Common myeloid progenitor, CD34-positive (primary cell): ENCODE results near the gene CUX1.
"Not testable (repeated sequence)": the region's sequence is repeated elsewhere in the genome, so short reads cannot be mapped to it uniquely, and the experiment has no call there.

Source experiments
- CTCF ChIA-PET: fragments of 350-600 bp; sonication (Branson Sonifier 250); formaldehyde crosslinking; loops from one replicate; lab custom pipeline; 2021; ENCODE audit warnings: antibody characterized with exemption; lab: Charles Lee
- POLR2A ChIA-PET: fragments of 350-600 bp; sonication (Branson Sonifier 250); formaldehyde crosslinking; loops from one replicate; lab custom pipeline; 2021; ENCODE audit warnings: antibody characterized with exemption; lab: Charles Lee
- DNase-seq, 3 donors: peaks; one replicate each; pipeline versions ENCODE4 v3.0.0 to v3.0.0-alpha.2; 2013
- H3K27ac ChIP-seq, 2 experiments: 1 replicate in 1 of 2; 2 replicates in 1 of 2; pipeline ENCODE4 v1.7.0; 2013; ENCODE audit warnings: inconsistent platforms in 2 of 2, low read length in 2 of 2, mild to moderate bottlenecking in 2 of 2, low read depth in 1 of 2, moderate library complexity in 1 of 2; ENCODE audit not compliant: severe bottlenecking in 2 of 2, insufficient read depth in 1 of 2, poor library complexity in 1 of 2
- H3K27me3 ChIP-seq, 5 experiments: replicated peaks in 2 of 5; 1 replicate in 3 of 5; 2 replicates in 2 of 5; pipeline versions ENCODE4 v1.6.1 to v1.7.0; 2013; ENCODE audit warnings: low read length in 4 of 5, mild to moderate bottlenecking in 2 of 5, moderate library complexity in 2 of 5, inconsistent platforms in 1 of 5; ENCODE audit not compliant: insufficient read depth in 5 of 5, control insufficient read depth in 4 of 5
- H3K36me3 ChIP-seq, 4 experiments: 1 replicate in 2 of 4; 2 replicates in 2 of 4; pipeline versions ENCODE4 v1.6.1 to v1.7.0; 2013; ENCODE audit warnings: low read length in 3 of 4, control low read depth in 1 of 4, mild to moderate bottlenecking in 1 of 4; ENCODE audit not compliant: control insufficient read depth in 4 of 4, insufficient read depth in 4 of 4
- H3K4me1 ChIP-seq, 4 experiments: 1 replicate in 3 of 4; 2 replicates in 1 of 4; pipeline versions ENCODE4 v1.6.1 to v1.7.1; 2013; ENCODE audit warnings: low read length in 3 of 4, mild to moderate bottlenecking in 3 of 4, control low read depth in 1 of 4, inconsistent platforms in 1 of 4, moderate library complexity in 1 of 4; ENCODE audit not compliant: control insufficient read depth in 4 of 4, insufficient read depth in 4 of 4; ENCODE audit errors: control extremely low read depth in 1 of 4
- H3K4me3 ChIP-seq, 7 experiments: 1 replicate in 4 of 7; 2 replicates in 3 of 7; pipeline versions ENCODE4 v1.5.1 to v1.7.0; 2013; ENCODE audit warnings: mild to moderate bottlenecking in 7 of 7, low read length in 6 of 7, moderate library complexity in 6 of 7, inconsistent platforms in 2 of 7, low read depth in 2 of 7, control low read depth in 1 of 7; ENCODE audit not compliant: insufficient read depth in 4 of 7, control insufficient read depth in 1 of 7; ENCODE audit errors: extremely low read depth in 1 of 7
- H3K9me3 ChIP-seq, 5 experiments: 1 replicate in 4 of 5; 2 replicates in 1 of 5; pipeline versions ENCODE4 v1.6.1 to v1.7.1; 2013; ENCODE audit warnings: low read length in 4 of 5, mild to moderate bottlenecking in 2 of 5, inconsistent platforms in 1 of 5, low read depth in 1 of 5, moderate library complexity in 1 of 5; ENCODE audit not compliant: control insufficient read depth in 4 of 5, insufficient read depth in 2 of 5; ENCODE audit errors: control extremely low read depth in 1 of 5
- WGBS: methylation state at CpG from one replicate; pipeline ENCODE4 v1.1.5; 2013; ENCODE audit not compliant: insufficient coverage; 5-methylcytosine and 5-hydroxymethylcytosine counted together

Gene CUX1

GRCh38 chr7:102004848-102005247, 187.4 kb downstream of the CUX1 start:
- CTCF ChIA-PET = interaction anchor here (1.0 kb wide), 1 partner anchor 17 kb away, joined by 3 read pairs; no protein-coding TSS in a partner anchor
- 95% methylated on average over 7 of the region's 7 CpGs for WGBS
- peaks cover 0 to 2% (median 0%) of the 10 kb centered on the region in 4 experiments for H3K4me1 ChIP-seq
- DNase-seq = no peak
- H3K9me3 ChIP-seq = no peaks in the 10 kb centered on the region
- POLR2A ChIA-PET = no interaction called here
- H3K36me3 ChIP-seq = peaks cover 3 to 9% (median 5%) of the 10 kb centered on the region in 4 experiments
- no peak overlapping the region for H3K4me3 ChIP-seq
- H3K27ac ChIP-seq = no peak overlapping the region
- H3K27me3 ChIP-seq = no peaks in the 10 kb centered on the region

GRCh38 chr7:102005933-102006480, 188.6 kb downstream of the CUX1 start:
- peaks cover 0 to 2% (median 0%) of the 10 kb centered on the region in 4 experiments for H3K4me1 ChIP-seq
- no peaks in the 10 kb centered on the region for H3K27me3 ChIP-seq
- H3K4me3 ChIP-seq = no peak overlapping the region
- POLR2A ChIA-PET = no interaction called here
- DNase-seq = no peak
- CTCF ChIA-PET = no interaction called here
- WGBS = over 99% methylated on average over 22 of the region's 23 CpGs
- H3K9me3 ChIP-seq = no peaks in the 10 kb centered on the region
- H3K27ac ChIP-seq = no peak overlapping the region
- H3K36me3 ChIP-seq = peaks cover 3 to 9% (median 5%) of the 10 kb centered on the region in 4 experiments

DNA sequence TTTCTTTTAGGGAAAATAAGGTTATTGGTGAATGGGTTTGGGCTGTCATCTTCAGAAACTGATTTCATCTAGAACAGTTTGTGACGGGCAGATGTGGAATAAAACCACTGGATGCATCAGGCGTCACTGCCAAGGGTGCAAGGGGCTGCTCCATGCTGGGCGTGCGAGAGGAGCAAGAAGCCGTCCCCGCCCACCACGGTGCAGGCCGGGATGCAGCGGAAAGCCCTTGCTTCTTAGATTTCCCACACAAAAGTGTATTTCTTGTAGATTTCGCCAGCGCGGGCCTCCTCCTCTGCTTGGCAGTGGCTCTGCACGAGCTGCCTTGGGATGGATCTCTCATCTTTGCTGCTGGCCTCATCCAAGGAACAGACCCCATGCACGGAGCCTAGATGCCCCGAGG, 189.3 kb downstream of the CUX1 start:
- H3K4me3 ChIP-seq = no peak overlapping the region
- H3K27me3 ChIP-seq = no peaks in the 10 kb centered on the region
- peaks cover 3 to 9% (median 5%) of the 10 kb centered on the region in 4 experiments for H3K36me3 ChIP-seq
- ChIA-PET POLR2A (no interaction called here), CTCF (no interaction called here)
- no peak overlapping the region for H3K27ac ChIP-seq
- no peaks in the 10 kb centered on the region for H3K9me3 ChIP-seq
- WGBS = 96% methylated on average over 9 of the region's 15 CpGs
- DNase-seq = no peak
- H3K4me1 ChIP-seq = peaks cover 0 to 2% (median 0%) of the 10 kb centered on the region in 4 experiments

GRCh38 chr7:102008535-102009262, 191.3 kb downstream of the CUX1 start:
- no peaks in the 10 kb centered on the region for H3K9me3 ChIP-seq
- H3K4me3 ChIP-seq = no peak overlapping the region
- peaks cover 0 to 2% (median 0%) of the 10 kb centered on the region in 4 experiments for H3K4me1 ChIP-seq
- 99% methylated on average over 10 of the region's 12 CpGs for WGBS
- H3K36me3 ChIP-seq = peaks cover 3 to 9% (median 5%) of the 10 kb centered on the region in 4 experiments
- CTCF ChIA-PET = interaction anchor here (0.6 kb wide), 1 partner anchor 29 kb away, joined by 3 read pairs; no protein-coding TSS in a partner anchor
- POLR2A ChIA-PET = interaction anchor here (0.7 kb wide), 1 partner anchor 23 kb away, joined by 3 read pairs; no protein-coding TSS in a partner anchor
- peak overlapping the region in 1 of 2 experiments; percentile 16 for H3K27ac ChIP-seq
- H3K27me3 ChIP-seq = no peaks in the 10 kb centered on the region
- DNase-seq = no peak

- Histone ChIP-seq H3K27me3 (no peaks in the 10 kb centered on the region), H3K4me3 (no peak overlapping the region), H3K36me3 (peaks cover 5 to 9% (median 7%) of the 10 kb centered on the region in 4 experiments), H3K4me1 (no peaks in the 10 kb centered on the region), H3K9me3 (no peaks in the 10 kb centered on the region), H3K27ac (no peak overlapping the region)
- DNase-seq = no peak
- 98% methylated on average over 5 of the region's 5 CpGs for WGBS
- ChIA-PET CTCF (interaction anchor here (1.0 kb wide), 1 partner anchor 12 kb away, joined by 3 read pairs; no protein-coding TSS in a partner anchor), POLR2A (no interaction called here)
Observed at GRCh38 chr7:102009628-102010027, 192.2 kb downstream of the CUX1 start.

GRCh38 chr7:102012112-102012830, 194.8 kb downstream of the CUX1 start:
- 98% methylated on average over 8 of the region's 13 CpGs for WGBS
- H3K4me1 ChIP-seq, DNase-seq, POLR2A ChIA-PET, H3K4me3 ChIP-seq, H3K36me3 ChIP-seq, H3K27ac ChIP-seq, H3K27me3 ChIP-seq, H3K9me3 ChIP-seq: not testable (repeated sequence)
- CTCF ChIA-PET = interaction anchor here (1.2 to 1.5 kb wide), 2 partner anchors 9 to 37 kb away, joined by 4 to 8 read pairs; no protein-coding TSS in a partner anchor
